HG02840 (cell line): Measurements from ENCODE around the gene RNASE8.
A peak's percentile ranks its signal among the peaks of the same experiment; 100 is the strongest.

Experiments
- ATAC-seq: cut with Tn5 transposase; IDR thresholded peaks from one replicate; pipeline ENCODE4 v1.9.1; 2021; ENCODE audit warnings: mild to moderate bottlenecking, moderate library complexity, moderate number of reproducible peaks; ENCODE audit not compliant: unreplicated experiment, low FRiP score

Gene RNASE8

GRCh38 chr14:21103411-21103709, 45.7 kb downstream of the RNASE8 start:
- ATAC-seq = no peak

- peak; percentile 91 for ATAC-seq
Observed at GRCh38 chr14:21103710-21104447, 46.3 kb downstream of the RNASE8 start.

GRCh38 chr14:21104448-21105060, 46.9 kb downstream of the RNASE8 start:
- no peak for ATAC-seq

- ATAC-seq = no peak
Observed at GRCh38 chr14:21105095-21105494, 47.5 kb downstream of the RNASE8 start.

GRCh38 chr14:21106176-21106497, 48.5 kb downstream of the RNASE8 start:
- no peak for ATAC-seq

- no peak for ATAC-seq
Observed at GRCh38 chr14:21106498-21107282, 49.1 kb downstream of the RNASE8 start.

- no peak for ATAC-seq
Observed at GRCh38 chr14:21107283-21107800, 49.7 kb downstream of the RNASE8 start.
